GM19023 (cell line): Measurements from ENCODE around the gene HNRNPH2.

Source experiments
- ATAC-seq: cut with Tn5 transposase; IDR thresholded peaks from one replicate; pipeline ENCODE4 v1.9.1; 2021; ENCODE audit warnings: mild to moderate bottlenecking, moderate library complexity; ENCODE audit not compliant: unreplicated experiment

HNRNPH2 gene

GRCh38 chrX:101452056-101452455 lies 44.0 kb downstream of the HNRNPH2 start:
- no peak for ATAC-seq

DNA sequence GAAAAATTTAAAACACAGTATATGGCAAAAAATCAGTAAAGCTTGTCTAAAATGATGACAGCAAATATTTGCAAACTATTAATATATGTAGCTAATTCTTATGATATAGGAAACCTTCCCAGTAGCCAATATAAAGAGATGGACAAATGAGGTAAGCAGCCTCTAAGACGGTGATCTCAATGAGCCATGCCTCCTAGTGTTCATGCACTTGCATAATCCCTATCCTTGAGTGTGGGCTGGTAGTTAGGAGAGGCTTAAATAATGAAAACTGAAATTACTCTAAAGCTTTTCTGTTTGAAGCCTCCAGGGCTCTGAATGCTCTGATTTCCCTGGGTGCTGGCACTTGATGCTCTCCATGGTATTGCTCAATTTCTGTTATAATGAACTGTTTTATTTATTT lies 52.6 kb downstream of the HNRNPH2 start:
- no peak for ATAC-seq

GRCh38 chrX:101462892-101463291 lies 54.9 kb downstream of the HNRNPH2 start:
- ATAC-seq, result no peak
